HG03066 (cell line): ENCODE results near the gene SAMD11.
"Not testable (repeated sequence)": the region's sequence is repeated elsewhere in the genome, so short reads cannot be mapped to it uniquely, and the experiment has no call there.

Source experiments
- ATAC-seq: cut with Tn5 transposase; IDR thresholded peaks from one replicate; pipeline ENCODE4 v1.9.1; 2021; ENCODE audit warnings: low read depth; ENCODE audit not compliant: unreplicated experiment

Gene SAMD11

DNA sequence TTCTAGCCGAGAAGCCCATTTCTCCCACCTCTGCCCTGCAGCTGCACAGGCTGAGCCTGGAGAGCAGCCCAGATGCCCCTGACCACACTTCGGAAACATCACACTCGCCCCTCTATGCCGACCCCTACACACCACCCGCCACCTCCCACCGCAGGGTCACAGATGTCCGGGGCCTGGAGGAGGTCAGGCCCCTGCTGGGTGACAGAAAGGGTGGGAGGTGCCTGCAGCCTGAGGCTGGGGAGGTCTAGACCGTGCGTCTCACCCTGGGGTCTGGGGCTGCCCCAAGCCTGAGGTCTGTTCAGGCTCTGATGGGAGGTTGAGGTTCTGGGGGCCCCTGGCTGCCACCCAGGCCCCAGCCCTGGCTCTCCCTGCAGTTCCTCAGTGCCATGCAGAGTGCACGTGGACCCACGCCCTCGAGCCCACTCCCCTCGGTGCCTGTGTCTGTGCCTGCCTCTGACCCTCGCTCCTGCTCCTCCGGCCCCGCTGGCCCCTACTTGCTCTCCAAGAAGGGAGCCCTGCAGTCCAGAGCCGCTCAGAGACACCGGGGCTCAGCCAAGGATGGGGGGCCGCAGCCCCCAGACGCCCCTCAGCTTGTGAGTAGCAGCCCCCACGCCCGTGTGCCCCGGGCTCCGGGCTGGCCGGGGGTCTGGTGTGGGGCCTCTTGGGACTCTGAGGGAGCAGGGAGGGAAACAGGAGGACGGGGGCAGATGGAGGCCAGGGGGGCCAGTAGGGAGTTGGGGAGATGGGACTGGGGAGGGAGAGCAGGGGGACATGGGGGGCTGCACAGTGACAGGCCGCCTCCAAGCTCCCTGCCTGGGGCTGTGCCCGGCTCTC lies 50.0 kb downstream of the SAMD11 start:
- ATAC-seq = no peak

DNA sequence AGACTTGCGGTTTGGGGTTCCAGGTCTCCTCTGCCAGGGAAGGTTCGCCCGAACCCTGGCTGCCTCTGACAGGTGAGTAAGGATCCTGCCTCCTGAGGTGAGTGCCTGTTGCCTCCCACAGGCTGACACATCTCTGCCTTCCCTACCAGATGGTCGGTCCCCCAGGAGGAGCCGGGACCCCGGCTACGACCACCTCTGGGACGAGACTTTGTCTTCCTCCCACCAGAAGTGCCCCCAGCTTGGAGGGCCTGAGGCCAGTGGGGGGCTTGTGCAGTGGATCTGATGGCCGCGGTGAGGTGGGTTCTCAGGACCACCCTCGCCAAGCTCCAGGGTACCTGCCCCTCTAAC lies 50.5 kb downstream of the SAMD11 start:
- ATAC-seq = no peak

DNA sequence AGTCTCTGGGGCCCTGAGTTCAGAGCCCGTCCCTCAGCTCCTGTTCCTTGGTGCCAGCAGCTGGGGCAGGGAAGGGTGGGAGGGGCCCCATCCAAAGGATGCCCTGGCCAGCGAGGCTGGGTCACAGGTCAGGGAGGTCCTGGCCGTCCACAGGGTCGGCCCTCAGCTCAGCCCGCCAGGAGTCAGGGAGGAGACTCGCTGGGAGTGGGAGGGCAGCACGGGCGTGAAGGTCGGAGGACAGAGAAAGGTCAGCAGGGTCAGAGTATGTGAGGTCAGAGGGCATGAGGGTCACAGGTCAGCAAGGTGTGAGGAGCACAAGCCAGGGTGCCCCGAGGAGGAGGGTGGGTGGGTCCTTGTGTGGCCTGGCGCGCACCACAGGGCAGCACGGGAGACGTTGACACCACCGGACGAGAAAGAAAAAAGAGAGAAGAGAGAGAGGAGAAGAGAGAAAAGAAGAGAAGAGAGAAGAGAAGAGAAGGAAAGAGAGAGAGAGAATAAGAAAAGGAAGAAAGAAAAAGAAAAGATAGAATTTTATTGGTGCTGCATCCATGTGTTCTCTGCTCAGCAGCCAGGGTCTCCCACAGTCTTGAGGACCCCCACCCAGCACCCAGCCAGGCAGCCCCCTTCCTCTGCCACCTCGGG lies 51.1 kb downstream of the SAMD11 start:
- ATAC-seq = no peak

DNA sequence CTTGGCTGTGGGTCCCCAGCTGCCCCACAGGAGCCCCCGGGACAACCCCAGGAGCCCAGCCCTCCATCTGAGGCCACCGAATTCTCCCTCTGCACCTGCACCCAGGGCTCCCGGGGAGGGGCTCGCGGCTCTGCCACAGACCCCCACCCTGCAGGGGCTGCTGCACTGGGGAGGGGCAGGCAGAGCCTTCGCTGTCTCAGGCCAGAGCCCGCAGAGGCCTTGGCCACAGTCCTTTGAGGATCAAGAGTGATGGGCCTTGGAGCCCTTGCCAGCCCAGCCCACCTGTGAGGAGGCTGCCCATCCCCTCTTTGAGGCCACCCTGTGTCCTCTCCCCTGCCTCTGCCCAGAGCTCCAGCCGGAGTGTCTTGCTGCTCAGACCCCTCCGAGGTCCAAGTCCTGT lies 51.6 kb downstream of the SAMD11 start:
- no peak for ATAC-seq

DNA sequence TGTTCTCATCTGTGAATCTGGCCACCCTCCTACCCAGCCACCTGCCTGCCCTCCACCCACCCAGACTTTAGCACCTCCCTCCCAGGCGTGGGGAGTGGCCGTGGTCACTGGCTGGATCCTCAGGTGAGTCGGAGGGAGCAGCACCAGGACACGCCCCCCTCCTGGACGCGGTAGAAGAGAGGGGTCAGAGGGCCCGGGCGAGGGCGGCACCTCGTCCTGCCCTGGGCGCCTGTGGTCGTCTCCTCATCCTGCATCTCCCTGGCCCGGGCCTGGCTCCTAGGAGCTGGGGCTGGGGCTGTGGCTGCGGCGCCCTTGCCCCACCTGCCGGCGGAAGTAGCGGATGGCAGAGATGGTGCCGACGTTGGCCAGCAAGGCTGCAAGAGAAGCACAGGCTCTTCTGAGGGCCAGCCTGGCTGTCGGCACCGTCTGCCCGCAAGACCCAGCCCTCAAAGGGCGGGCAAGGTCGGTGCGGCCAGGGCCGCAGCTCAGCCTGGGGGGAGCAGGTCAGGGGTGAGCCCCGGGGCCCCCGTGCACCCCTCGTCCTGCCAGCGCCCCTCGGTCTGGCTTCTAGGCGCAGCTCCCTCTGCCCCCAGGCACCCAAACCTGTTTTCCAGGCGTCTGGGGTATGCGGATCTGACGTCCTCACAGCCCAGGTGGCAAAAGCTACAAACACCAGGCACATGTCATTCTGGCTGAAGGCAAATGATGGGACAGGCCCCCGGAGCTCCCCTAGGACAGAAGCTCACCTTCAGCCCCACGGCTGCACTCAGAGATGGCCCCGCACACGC lies 52.4 kb downstream of the SAMD11 start:
- ATAC-seq = no peak

DNA sequence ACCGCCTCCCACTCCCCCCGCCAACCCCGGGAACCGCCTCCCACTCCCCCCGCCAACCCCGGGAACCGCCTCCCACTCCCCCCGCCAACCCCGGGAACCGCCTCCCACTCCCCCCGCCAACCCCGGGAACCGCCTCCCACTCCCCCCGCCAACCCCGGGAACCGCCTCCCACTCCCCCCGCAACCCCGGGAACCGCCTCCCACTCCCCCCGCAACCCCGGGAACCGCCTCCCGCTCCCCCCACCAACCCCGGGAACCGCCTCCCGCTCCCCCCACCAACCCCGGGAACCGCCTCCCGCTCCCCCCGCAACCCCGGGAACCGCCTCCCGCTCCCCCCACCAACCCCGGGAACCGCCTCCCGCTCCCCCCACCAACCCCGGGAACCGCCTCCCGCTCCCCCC lies 53.1 kb downstream of the SAMD11 start:
- not testable (repeated sequence) for ATAC-seq

DNA sequence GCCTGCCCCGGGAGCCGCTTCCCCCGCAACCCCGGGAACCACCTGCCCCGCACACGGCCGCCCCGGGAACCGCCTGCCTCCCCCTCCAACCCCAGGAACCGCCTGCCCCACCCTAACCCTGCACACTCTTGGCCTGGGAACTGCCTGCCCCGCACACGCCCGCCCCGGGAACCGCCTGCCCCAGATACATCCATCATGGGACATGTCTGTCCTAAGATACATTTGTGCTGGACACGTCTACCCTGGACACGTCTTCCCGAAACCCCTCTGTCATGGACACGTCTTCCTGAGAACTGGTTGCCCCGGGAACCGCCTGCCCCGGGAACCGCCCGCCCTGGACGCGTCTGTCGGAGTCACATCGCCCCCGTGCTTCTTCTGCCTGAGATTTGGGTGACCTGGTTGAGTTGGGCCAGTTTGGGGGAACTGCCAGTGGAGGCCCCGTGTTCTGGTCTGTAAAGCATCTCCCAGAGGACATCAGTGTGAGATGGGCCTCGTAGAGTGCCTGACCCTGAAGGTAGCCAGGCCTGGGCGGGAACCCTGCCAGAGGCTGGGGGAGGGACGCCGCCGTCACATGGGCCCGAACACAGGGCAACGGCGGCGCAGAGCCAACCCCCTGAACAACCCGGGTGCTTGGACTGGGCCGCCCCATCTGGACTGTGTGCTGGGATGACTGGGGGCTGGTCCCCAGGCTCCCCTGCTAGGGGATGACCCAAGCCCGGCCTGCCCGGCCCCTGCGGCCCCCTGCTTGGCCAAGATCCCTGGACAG lies 54.5 kb downstream of the SAMD11 start:
- no peak for ATAC-seq

DNA sequence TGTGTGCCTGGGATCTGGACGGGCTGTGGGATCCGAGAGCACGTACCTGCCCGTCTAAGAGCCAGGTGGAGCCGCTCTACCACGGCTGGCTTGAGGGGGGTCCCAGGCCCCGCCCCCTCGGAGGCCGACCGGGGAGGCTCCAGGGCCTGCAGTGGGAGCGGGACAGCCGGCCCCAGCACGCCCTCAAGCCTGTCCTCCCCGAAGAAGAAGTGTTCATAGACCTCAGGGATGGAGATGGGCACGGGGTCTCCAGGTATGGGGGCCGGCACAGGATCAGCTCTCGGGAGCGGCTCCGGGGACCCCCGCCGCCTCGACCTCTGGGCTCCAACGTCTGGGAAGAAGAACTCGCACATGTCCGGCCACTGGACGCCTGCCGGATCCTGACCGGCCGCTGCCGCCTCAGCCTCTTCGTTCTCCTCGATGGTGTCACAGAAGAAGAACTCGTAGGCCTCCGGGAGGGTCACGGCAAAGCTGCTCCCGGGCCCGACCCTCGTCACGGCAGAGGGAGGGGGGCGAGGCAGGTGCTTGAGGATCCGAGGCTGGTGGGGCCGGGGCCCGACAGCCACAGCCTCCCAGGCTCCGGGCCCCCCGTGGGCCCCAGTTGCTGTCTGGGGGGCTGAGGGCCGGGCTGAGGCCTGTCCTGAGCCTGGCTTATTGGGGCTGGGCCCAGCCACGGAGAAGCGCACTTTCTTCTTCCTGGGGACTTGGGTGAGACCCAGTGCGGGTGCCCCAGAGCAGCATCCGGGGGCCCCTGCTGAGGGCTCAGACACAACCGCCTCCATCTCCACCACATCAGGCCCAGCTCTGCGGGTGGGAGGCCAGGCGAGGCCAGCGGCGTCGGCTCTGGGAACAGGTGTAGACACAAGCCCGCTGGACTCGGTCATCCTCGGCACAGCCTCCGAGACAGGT lies 55.4 kb downstream of the SAMD11 start:
- ATAC-seq = no peak

DNA sequence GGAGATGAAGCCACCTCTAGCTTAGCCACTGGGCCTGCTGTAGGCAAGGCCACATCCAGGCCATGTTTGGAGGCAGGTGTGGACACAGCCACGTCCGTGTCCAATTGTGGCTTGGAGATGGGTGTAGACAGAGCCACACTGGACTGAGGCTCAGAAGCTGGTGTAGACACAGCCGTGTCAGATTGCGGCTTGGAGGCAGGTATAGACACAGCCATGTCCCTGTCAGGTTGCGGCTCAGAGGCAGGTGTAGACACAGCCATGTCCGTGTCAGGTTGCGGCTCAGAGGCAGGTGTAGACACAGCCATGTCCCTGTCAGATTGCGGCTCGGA lies 56.0 kb downstream of the SAMD11 start:
- no peak for ATAC-seq

DNA sequence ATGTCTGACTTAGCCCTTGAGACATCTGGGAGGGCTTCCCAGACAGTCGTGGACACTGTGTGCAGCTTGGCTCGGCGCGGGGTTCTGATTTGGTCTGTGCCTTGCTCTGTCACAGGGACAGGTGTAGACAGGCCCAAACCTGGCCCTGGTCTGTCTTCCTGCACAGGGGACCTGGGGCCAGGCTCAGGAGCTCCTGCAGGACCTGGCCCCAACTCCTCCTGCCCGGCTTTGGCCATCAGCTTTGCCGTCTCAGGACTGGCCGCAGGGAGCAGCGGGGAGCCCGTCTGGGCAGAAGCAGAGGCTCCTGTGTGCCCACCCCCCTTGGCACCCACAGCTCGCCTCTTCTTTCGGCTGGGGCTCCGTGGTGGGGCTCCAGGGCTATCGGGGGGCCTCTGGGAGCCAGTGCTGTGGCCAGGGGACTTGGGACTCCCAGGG lies 56.4 kb downstream of the SAMD11 start:
- no peak for ATAC-seq

DNA sequence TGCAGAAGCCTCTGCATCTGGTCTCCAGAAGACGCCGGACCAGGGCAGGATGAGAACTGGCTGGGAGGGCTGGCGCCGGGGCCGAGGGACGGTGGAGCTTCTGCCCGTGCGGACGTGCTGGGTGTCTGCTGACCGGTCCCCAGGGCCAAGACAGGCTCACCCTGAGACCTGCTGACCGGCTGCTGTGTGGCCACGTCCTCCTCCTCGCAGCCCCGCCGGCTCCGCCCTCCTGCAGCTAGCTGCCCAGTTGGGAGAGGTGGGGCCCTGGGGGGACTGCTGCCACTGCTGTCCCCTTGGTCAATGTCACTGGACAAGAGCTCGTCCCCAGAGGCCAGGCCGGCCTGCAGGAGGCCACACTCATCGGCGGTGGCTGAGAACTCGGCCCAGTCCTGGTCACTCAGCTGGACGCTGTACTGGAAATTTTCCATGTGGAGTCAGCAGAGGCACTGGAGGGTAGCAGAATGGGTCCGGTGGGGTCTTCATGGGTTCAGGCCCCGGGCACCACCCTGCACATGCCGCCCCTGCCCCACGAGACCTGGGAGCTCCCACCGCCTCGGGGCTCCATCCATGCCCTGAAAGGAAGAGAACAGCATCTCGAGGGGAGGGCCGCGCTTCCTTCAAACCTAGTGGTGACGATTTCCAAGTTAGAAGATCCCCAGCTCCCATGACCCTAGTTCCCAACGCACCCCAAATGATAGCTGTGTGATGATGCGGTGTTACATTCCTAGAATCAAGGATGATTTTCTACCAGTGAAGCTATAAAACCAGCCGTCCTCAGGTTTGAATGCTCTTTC lies 57.1 kb downstream of the SAMD11 start:
- ATAC-seq = no peak

DNA sequence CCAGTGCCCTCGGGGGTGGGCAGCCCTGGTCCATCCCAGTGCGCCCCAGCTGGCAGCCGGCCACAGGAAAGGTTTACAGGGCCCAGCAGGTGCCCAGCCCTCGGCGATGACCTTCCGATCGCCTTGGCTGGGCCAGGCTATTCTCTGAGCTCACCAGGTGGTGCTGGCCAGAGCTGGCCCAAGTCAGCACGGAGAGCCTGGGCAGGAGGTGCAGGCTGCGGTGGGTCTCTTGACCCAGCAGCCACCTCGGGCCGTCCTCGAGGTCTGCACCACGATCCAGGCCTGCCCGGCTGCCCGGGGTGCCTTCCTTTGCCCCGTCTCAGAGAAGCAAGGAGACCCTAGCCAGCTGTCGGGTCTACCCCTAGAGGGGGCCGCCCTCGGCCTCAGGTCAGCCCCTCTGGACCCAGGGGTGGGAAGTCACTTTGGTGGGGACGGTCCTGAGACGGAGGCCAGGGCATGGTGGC lies 57.8 kb downstream of the SAMD11 start:
- ATAC-seq = no peak

DNA sequence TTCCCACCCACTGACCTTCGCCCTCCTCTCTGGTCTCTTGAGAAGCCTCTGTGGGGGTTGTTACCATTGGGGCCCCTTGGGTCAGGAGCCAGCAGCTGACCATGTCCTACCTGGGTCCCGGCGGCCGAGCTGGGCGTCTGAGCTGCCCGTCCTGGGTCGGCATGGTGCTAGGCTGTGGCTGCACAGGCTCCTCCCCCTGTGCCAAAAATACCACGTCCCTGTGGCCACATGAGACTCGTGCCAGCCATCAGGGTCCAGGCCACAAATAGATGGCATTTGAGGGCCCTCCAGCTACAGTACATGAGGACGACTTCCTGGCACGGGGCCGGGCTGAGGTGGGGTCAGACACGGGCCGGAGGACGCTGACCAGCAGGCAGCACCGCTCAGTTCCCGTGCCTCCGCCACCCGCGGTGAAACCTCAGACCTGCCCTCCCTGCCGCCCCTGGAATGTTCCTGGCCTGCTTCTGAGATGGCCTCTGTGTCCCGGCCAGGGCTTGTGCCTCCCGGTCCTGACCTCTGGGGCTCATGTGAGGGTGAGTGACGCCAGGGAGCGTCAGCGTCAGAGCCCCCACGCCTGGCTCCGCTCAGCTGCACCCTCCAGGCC lies 58.3 kb downstream of the SAMD11 start, which contains the start of gene PERM1:
PERM1 (minus strand) TSS at position 139 of the 604 bp plus-strand sequence. CDS start 1,064 bp downstream, outside the sequence.
- no peak for ATAC-seq

DNA sequence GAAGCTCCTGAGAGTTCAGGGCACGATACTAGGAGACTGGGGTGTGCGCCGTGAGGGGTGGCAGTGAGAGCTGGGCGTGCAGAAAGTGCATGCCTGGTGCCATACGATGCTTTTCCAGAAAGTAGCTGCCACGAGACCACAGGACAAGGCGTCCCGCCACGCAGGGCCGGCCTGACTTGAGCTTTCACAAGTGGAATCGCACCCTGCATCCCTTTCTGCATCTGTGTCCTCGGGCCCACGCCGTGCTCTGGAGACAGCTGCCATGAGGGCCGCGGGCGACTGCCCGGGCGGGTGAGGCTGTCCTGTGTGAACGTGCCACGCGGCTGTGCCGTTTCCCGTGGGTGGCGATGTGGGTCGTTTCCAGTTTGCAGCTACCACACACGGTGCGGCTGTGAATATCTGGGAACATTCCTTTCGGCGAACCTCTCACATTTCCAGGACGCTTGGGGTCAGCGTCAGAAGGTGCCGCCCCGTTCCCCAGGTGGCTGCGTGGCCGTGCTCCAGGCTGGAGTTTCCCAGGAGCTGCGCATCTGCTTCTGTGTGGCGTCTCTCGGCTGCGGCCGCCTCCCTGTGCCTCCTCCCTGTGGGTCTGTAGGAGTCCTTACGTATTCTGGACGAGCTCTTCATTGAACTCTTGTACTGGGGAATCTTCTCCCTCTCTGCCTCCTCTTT lies 59.2 kb downstream of the SAMD11 start:
- ATAC-seq = no peak

DNA sequence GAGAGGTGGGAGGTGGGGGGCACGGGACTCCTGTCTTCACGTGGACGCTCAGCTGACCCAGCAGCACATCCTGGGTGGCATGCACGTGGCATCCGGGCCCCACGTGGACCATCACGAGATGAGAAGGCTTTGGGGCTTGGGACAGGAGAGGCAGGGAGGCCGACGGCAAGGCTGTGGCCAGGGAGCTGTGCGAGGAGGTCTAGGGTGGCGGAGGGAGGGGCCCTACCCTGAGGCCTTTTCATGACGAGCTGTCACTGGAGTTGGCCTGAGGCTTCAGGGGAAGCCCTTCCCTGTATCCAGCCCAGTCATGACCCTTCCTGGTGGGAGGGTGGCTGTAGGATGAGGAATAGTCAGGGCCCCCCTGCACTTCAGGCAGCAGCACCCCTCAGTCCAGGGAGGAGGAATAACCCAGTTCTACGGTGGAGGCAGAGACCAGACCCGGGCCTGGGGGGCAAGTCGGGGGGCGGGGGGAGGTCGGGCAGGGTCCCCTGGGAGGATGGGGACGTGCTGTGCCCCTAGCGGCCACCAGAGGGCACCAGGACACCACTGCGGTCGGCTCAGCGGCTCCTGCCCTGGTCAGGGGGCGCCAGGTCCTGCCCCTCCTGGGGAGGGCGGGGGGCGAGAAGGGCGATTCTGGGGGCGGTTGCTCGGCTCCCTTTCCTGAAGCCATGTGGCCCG lies 60.2 kb downstream of the SAMD11 start:
- ATAC-seq = no peak

DNA sequence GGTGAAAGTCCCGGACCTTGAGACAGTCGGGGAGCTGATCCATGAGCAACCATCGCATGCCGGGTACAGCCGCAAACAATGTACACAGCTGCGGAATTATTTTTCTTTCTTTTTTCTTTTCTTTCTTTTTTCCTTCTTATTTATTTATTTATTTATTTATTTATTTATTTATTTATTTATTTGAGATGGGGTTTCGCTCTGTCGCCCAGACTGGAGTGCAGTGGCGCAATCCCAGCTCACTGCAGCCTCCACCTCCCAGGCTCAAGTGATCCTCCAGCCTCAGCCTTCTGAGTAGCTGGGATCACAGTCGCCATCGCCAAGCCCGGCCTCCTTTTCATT lies 60.7 kb downstream of the SAMD11 start:
- ATAC-seq = no peak

DNA sequence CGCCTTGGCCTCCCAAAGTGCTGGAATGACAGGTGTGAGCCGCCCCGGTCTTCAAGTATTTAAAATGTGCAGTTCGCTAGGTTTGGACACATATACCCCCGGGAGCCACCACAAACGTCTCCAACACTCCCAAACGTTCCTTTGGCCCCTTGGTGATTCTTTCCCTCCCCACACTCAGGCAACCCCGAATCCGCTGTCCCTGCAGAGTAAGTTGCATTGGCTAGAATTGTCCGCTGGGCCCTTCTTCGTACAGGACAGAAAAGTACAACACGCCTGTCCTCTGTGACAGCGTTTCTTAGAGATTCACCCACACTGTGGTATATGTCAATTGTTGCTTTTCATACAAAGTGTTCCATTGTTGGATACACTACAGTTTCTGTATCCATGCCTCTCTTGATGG lies 61.4 kb downstream of the SAMD11 start:
- no peak for ATAC-seq
